Measurements from ENCODE around the gene ARHGAP12. TPM values are rescaled to one million over a fixed set of nuclear protein-coding genes. Genes with fewer than 3 reads are reported as not detected.
A peak's percentile ranks its signal among the peaks of the same experiment; 100 is the strongest.

ARHGAP12 gene
- total and polyA plus RNA-seq, 2 experiments from 2014 or later: 12.7 to 29.1 TPM

DNA sequence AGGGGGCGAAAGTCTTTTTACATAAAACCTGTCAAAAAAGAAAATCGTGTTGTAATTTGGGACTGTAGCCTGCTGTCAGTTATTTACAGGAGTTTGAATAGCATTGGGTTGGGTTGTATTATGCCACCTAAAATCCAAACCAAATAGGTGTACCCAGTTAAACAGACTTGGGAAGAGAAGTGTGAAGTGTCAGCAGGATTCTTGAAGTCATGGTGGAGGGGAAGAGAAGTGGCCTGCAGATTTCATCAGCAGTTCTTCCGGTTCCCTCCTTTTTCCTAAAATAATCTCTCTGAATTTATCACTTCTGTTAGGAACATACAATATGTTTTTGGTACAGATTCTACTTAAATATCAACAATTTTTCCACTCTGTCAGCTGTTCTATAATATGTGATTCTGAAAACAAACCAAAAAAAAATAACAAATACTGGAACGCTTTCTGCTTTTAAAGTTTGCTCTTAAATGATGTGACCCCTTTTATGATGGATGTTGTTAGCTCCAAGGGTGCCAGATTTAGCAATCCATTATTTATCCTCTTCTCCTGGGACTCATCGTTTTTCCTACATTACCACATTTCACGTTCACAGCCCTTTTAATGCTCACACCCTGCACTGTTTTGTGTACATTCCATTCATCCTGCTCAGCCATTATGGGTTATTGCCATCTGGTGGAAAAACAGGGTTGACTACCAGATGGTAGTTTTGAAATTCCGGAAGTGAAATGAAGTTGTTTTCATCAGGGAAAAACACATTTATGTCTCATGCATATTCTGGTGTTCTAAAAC, 18.7 kb upstream of the ARHGAP12 start:
- Histone ChIP-seq H3K4me3 (no peak overlapping the region), H3K9me3 (ENCODE audit: low read depth) (no peaks in the 10 kb centered on the region), H3K4me1 (ENCODE audit: low read depth) (no peaks in the 10 kb centered on the region), H3K27me3 (no peaks in the 10 kb centered on the region), H3K36me3 (no peaks in the 10 kb centered on the region), H3K27ac (no peak overlapping the region)
- TF ChIP-seq, protein P1, sequence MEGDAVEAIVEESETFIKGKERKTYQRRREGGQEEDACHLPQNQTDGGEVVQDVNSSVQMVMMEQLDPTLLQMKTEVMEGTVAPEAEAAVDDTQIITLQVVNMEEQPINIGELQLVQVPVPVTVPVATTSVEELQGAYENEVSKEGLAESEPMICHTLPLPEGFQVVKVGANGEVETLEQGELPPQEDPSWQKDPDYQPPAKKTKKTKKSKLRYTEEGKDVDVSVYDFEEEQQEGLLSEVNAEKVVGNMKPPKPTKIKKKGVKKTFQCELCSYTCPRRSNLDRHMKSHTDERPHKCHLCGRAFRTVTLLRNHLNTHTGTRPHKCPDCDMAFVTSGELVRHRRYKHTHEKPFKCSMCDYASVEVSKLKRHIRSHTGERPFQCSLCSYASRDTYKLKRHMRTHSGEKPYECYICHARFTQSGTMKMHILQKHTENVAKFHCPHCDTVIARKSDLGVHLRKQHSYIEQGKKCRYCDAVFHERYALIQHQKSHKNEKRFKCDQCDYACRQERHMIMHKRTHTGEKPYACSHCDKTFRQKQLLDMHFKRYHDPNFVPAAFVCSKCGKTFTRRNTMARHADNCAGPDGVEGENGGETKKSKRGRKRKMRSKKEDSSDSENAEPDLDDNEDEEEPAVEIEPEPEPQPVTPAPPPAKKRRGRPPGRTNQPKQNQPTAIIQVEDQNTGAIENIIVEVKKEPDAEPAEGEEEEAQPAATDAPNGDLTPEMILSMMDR (IDR thresholded peaks at IDR 0.05; ENCODE audit: low read depth, low read length): peak; percentile 54
- DNase-seq (ENCODE audit: low read depth in 1 of 2, low spot score in 1 of 2): peak in 1 of 2 donors; percentile 94

DNA sequence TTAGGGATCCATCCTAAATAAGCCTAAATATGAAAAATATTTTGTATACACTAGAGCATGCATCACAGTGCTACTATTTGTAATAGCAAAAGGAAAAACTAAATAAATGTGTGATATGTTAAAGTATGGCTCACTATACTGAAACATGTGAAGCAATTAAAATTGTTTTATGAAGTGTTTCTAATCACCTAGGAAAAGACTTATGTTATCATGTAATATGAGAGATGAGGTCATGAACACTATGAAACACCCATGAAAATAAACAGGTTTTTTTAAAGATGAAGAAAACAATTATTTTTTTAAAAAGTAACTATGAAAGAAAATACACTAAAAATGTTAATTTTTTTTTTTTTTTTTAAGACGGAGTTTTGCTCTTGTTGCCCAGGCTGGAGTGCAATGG, 16.8 kb upstream of the ARHGAP12 start:
- TF ChIP-seq, protein P1 (IDR thresholded peaks at IDR 0.05; ENCODE audit: low read depth, low read length): no peak
- H3K27me3 ChIP-seq: no peaks in the 10 kb centered on the region
- no peaks in the 10 kb centered on the region for H3K9me3 ChIP-seq (ENCODE audit: low read depth)
- H3K4me1 ChIP-seq (ENCODE audit: low read depth): no peaks in the 10 kb centered on the region
- no peaks in the 10 kb centered on the region for H3K36me3 ChIP-seq
- H3K27ac ChIP-seq: no peak overlapping the region
- no peak for DNase-seq (ENCODE audit: low read depth in 1 of 2, low spot score in 1 of 2)
- H3K4me3 ChIP-seq: no peak overlapping the region

DNA sequence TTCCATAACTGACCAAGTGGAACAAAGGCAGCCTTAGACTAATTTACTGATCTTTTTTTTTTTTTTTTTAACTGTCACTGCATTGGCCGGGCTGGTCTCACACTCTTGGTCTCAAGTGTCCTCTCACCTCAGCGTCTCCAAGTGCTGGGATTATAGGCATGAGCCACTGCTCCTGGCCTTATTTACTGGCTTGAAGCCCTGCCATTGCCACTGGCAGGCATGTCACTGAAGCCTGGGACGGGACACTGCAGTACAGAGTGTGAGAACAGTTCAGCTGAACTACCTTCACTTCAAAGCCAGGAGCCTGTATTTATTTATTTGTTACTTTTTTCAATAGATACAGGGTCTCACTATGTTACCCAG, 15.4 kb upstream of the ARHGAP12 start:
- no peak for DNase-seq (ENCODE audit: low read depth in 1 of 2, low spot score in 1 of 2)
- H3K9me3 ChIP-seq (ENCODE audit: low read depth): no peaks in the 10 kb centered on the region
- no peaks in the 10 kb centered on the region for H3K36me3 ChIP-seq
- H3K27me3 ChIP-seq: no peaks in the 10 kb centered on the region
- no peak overlapping the region for H3K4me3 ChIP-seq
- TF ChIP-seq, protein P1 (IDR thresholded peaks at IDR 0.05; ENCODE audit: low read depth, low read length): no peak
- no peaks in the 10 kb centered on the region for H3K4me1 ChIP-seq (ENCODE audit: low read depth)
- H3K27ac ChIP-seq: no peak overlapping the region

DNA sequence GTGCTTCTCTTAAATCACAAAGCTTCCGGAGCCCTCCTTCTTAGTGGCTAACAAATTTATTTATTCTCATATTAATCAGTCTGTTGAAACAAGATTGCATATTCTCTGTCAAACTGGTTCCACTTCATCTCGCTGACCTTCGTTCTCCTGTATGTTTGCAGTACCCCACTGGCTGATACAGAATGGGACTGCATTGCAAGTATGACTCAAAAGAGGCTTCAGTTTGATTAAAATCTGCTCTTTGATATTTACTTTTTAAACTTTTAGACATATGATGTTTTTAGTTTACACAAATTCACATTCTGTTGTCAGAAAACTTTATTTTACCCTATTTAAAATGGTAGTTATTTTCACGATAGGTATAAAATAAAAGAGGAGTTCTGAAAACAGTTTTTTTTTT, 14.3 kb upstream of the ARHGAP12 start:
- Histone ChIP-seq H3K27ac (no peak overlapping the region), H3K9me3 (ENCODE audit: low read depth) (no peaks in the 10 kb centered on the region), H3K36me3 (no peaks in the 10 kb centered on the region), H3K27me3 (no peaks in the 10 kb centered on the region), H3K4me1 (ENCODE audit: low read depth) (no peaks in the 10 kb centered on the region), H3K4me3 (no peak overlapping the region)
- DNase-seq (ENCODE audit: low read depth in 1 of 2, low spot score in 1 of 2): no peak
- TF ChIP-seq, protein P1 (IDR thresholded peaks at IDR 0.05; ENCODE audit: low read depth, low read length): no peak

DNA sequence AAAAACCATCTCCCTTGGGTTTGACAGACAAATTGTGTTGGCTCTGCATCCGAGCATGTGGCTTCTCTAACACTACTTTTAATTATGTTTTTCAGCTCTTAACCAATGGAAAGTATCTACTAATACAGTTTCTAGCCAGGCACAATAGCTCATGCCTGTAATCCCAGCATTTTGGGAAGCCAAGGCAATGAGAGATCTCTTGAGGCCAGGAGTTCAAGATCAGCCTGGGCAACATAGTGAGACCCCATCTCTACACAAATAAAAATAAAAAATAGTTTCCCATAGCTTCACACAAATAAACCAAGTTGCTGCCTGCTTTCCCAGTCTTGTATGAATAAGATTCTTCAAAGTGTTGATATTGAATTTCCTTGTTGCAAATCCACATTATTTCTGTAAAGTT, 13.8 kb upstream of the ARHGAP12 start:
- no peak overlapping the region for H3K4me3 ChIP-seq
- DNase-seq (ENCODE audit: low read depth in 1 of 2, low spot score in 1 of 2): no peak
- H3K36me3 ChIP-seq: no peaks in the 10 kb centered on the region

More for the DNA sequence above, 13.8 kb upstream of the ARHGAP12 start:
- TF ChIP-seq, protein P1 (IDR thresholded peaks at IDR 0.05; ENCODE audit: low read depth, low read length): no peak
- no peaks in the 10 kb centered on the region for H3K9me3 ChIP-seq (ENCODE audit: low read depth)
- no peaks in the 10 kb centered on the region for H3K4me1 ChIP-seq (ENCODE audit: low read depth)
- no peak overlapping the region for H3K27ac ChIP-seq
- H3K27me3 ChIP-seq: no peaks in the 10 kb centered on the region
